GM12878 (cell line): ENCODE measurements around the gene EPHB1. TPM values are rescaled to one million over a fixed set of nuclear protein-coding genes. Genes with fewer than 3 reads are reported as not detected.

Experiments used
- ATF7 ChIP-seq: fragments of 450-650 bp; IDR thresholded peaks from 2 replicates; pipeline ENCODE4 v1.6.1; 2016; ENCODE audit warnings: low read depth, mild to moderate bottlenecking
- ETV6 ChIP-seq, 2 experiments: fragments of 450-650 bp in 1 of 2; IDR thresholded peaks in 1 of 2; conservative IDR thresholded peaks in 1 of 2; 2 replicates each; pipeline ENCODE4 v1.6.1; 2014; ENCODE audit warnings: antibody characterized with exemption in 1 of 2, borderline replicate concordance in 1 of 2, low read depth in 1 of 2, mild to moderate bottlenecking in 1 of 2, moderate library complexity in 1 of 2
- FOXK2 ChIP-seq: fragments of 450-650 bp; IDR thresholded peaks from 2 replicates; pipeline ENCODE4 v1.6.1; 2017; ENCODE audit warnings: mild to moderate bottlenecking, moderate library complexity
- NBN ChIP-seq: fragments of 450-650 bp; IDR thresholded peaks from 2 replicates; pipeline ENCODE4 v1.6.1; 2016
- NFYA ChIP-seq: IDR thresholded peaks from 2 replicates; pipeline ENCODE4 v1.6.1; 2011; ENCODE audit warnings: low read depth, mild to moderate bottlenecking, low read length, improper control_type of control experiment, borderline replicate concordance
- PAX5 ChIP-seq: IDR thresholded peaks from 2 replicates; pipeline ENCODE4 v1.6.1; 2011; ENCODE audit warnings: low read depth, low read length, borderline replicate concordance
- SMARCA5 ChIP-seq: fragments of 450-650 bp; IDR thresholded peaks from 2 replicates; pipeline ENCODE4 v1.6.1; 2017; ENCODE audit warnings: mild to moderate bottlenecking
- SREBF2 ChIP-seq: IDR thresholded peaks from 2 replicates; pipeline ENCODE4 v1.6.1; 2012; ENCODE audit warnings: mild to moderate bottlenecking, low read length
- TBL1XR1 ChIP-seq: IDR thresholded peaks from 2 replicates; pipeline ENCODE4 v1.6.1; 2012; ENCODE audit warnings: low read depth, low read length, improper control_type of control experiment
- ZNF622 ChIP-seq: fragments of 450-650 bp; IDR thresholded peaks from 2 replicates; pipeline ENCODE4 v1.6.1; 2017; ENCODE audit warnings: mild to moderate bottlenecking, inconsistent platforms
- polyA plus RNA-seq, 11 experiments: library from polyadenylated mRNA; depleted of rRNA in 4 of 11; unstranded in 6 of 11; stranded (reverse) in 5 of 11; fragments of >200 nt; fragmentation: Nextera tagmentation in 4 of 11; fragmentation: Illumina TruSeq in 1 of 11; extraction: Ambion mirVana in 4 of 11; extraction: Trizol in 1 of 11; gene quantifications; 1 replicate in 1 of 11; 2 replicates in 10 of 11; pipeline versions ENCODE4 v1.2.1 to v1.2.3, GENCODE V29; 2011 to 2016; ENCODE audit warnings: inconsistent platforms in 2 of 11, missing spikeins in 2 of 11, low read depth in 1 of 11
- total RNA-seq, 4 experiments: library from RNA; depleted of rRNA in 3 of 4; stranded (reverse); fragments of >200 nt in 3 of 4; fragmentation: Illumina TruSeq in 1 of 4; extraction: Trizol in 1 of 4; gene quantifications; 2 replicates each; pipeline versions ENCODE4 v1.2.1 to v1.2.3, GENCODE V29; 2013 to 2021
- TF ChIP-seq, protein P1 (sequence below): IDR thresholded peaks from 2 replicates; pipeline ENCODE4 v1.6.1; 2012; ENCODE audit warnings: low read depth, low read length, improper control_type of control experiment
- TF ChIP-seq, protein P2 (sequence below): fragments of 450-650 bp; IDR thresholded peaks from 2 replicates; pipeline ENCODE4 v1.6.1; 2016; ENCODE audit warnings: mild to moderate bottlenecking
- TF ChIP-seq, protein P3 (sequence below): fragments of 450-650 bp; IDR thresholded peaks from 2 replicates; pipeline ENCODE4 v1.6.1; 2017; ENCODE audit warnings: mild to moderate bottlenecking, low read depth, inconsistent platforms; ENCODE audit not compliant: poor library complexity, severe bottlenecking
- TF ChIP-seq, protein P4 (sequence below): fragments of 450-650 bp; IDR thresholded peaks from 2 replicates; pipeline ENCODE4 v1.6.1; 2018; ENCODE audit warnings: mild to moderate bottlenecking, low read depth, moderate library complexity; ENCODE audit not compliant: partially characterized antibody
- TF ChIP-seq, protein P5 (sequence below): fragments of 150-350 bp; IDR thresholded peaks from 2 replicates; pipeline ENCODE4 v1.6.1; 2016; ENCODE audit warnings: low read depth, low read length
- TF ChIP-seq, protein P6 (sequence below): fragments of 450-650 bp; formaldehyde crosslinking; IDR thresholded peaks from 2 replicates; pipeline ENCODE4 v1.4.0; 2020; ENCODE audit warnings: mild to moderate bottlenecking, moderate library complexity

The EPHB1 gene
- total and polyA plus RNA-seq, 10 of the 15 experiments (the other 5 are each of a cell fraction or from before 2014, with no cell fraction given) = 0.33 to 23.8 (median 1.2) TPM

DNA sequence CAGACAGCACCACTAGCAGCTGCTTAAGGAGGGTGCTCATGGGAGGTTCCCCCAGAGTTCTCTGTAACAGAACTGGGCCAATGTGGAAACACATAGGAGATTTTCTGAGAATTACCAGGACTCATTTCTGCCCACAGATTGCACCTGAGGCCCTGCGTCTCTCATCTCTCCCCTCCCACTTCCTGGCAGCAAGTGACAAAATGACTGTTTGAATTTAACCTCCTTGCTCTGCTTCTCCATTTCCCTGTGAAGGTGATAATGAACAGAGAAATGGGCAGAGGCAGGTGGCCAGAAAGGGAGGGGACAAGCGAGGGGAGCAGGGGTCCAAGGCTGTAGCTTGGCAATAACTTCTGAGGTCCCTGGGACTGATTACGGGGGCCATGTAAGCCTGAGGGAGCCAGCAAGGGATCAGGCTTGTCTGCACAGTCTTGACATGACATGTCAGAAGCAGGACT is 8.0 kb downstream of the EPHB1 start (continued):
- TF ChIP-seq, protein P1, sequence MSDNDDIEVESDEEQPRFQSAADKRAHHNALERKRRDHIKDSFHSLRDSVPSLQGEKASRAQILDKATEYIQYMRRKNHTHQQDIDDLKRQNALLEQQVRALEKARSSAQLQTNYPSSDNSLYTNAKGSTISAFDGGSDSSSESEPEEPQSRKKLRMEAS = no peak
- TF ChIP-seq, protein P2, sequence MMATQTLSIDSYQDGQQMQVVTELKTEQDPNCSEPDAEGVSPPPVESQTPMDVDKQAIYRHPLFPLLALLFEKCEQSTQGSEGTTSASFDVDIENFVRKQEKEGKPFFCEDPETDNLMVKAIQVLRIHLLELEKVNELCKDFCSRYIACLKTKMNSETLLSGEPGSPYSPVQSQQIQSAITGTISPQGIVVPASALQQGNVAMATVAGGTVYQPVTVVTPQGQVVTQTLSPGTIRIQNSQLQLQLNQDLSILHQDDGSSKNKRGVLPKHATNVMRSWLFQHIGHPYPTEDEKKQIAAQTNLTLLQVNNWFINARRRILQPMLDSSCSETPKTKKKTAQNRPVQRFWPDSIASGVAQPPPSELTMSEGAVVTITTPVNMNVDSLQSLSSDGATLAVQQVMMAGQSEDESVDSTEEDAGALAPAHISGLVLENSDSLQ = no peak
- no peak for TF ChIP-seq ZNF622
- TF ChIP-seq, protein P3, sequence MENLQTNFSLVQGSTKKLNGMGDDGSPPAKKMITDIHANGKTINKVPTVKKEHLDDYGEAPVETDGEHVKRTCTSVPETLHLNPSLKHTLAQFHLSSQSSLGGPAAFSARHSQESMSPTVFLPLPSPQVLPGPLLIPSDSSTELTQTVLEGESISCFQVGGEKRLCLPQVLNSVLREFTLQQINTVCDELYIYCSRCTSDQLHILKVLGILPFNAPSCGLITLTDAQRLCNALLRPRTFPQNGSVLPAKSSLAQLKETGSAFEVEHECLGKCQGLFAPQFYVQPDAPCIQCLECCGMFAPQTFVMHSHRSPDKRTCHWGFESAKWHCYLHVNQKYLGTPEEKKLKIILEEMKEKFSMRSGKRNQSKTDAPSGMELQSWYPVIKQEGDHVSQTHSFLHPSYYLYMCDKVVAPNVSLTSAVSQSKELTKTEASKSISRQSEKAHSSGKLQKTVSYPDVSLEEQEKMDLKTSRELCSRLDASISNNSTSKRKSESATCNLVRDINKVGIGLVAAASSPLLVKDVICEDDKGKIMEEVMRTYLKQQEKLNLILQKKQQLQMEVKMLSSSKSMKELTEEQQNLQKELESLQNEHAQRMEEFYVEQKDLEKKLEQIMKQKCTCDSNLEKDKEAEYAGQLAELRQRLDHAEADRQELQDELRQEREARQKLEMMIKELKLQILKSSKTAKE = peak; percentile 58
- no peak for TF ChIP-seq NFYA
- no peak for TF ChIP-seq ETV6 (conservative IDR thresholded peaks at IDR 0.05 in 1 of 2, IDR thresholded peaks at IDR 0.05 in 1 of 2; ENCODE audit: borderline replicate concordance in 1 of 2, low read depth in 1 of 2)
- TF ChIP-seq SREBF2 = no peak
- TF ChIP-seq PAX5 = 0 out of 2 replicates have a peak, but pooled peaks have one; percentile 57
- TF ChIP-seq NBN = peak; percentile 51; the same call in 1 of the 2 replicates
- peak; percentile 41; the same call in 1 of the 2 replicates for TF ChIP-seq ATF7
- TF ChIP-seq, protein P4, sequence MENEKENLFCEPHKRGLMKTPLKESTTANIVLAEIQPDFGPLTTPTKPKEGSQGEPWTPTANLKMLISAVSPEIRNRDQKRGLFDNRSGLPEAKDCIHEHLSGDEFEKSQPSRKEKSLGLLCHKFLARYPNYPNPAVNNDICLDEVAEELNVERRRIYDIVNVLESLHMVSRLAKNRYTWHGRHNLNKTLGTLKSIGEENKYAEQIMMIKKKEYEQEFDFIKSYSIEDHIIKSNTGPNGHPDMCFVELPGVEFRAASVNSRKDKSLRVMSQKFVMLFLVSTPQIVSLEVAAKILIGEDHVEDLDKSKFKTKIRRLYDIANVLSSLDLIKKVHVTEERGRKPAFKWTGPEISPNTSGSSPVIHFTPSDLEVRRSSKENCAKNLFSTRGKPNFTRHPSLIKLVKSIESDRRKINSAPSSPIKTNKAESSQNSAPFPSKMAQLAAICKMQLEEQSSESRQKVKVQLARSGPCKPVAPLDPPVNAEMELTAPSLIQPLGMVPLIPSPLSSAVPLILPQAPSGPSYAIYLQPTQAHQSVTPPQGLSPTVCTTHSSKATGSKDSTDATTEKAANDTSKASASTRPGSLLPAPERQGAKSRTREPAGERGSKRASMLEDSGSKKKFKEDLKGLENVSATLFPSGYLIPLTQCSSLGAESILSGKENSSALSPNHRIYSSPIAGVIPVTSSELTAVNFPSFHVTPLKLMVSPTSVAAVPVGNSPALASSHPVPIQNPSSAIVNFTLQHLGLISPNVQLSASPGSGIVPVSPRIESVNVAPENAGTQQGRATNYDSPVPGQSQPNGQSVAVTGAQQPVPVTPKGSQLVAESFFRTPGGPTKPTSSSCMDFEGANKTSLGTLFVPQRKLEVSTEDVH = no peak
- no peak for TF ChIP-seq SMARCA5
- TF ChIP-seq, protein P5, sequence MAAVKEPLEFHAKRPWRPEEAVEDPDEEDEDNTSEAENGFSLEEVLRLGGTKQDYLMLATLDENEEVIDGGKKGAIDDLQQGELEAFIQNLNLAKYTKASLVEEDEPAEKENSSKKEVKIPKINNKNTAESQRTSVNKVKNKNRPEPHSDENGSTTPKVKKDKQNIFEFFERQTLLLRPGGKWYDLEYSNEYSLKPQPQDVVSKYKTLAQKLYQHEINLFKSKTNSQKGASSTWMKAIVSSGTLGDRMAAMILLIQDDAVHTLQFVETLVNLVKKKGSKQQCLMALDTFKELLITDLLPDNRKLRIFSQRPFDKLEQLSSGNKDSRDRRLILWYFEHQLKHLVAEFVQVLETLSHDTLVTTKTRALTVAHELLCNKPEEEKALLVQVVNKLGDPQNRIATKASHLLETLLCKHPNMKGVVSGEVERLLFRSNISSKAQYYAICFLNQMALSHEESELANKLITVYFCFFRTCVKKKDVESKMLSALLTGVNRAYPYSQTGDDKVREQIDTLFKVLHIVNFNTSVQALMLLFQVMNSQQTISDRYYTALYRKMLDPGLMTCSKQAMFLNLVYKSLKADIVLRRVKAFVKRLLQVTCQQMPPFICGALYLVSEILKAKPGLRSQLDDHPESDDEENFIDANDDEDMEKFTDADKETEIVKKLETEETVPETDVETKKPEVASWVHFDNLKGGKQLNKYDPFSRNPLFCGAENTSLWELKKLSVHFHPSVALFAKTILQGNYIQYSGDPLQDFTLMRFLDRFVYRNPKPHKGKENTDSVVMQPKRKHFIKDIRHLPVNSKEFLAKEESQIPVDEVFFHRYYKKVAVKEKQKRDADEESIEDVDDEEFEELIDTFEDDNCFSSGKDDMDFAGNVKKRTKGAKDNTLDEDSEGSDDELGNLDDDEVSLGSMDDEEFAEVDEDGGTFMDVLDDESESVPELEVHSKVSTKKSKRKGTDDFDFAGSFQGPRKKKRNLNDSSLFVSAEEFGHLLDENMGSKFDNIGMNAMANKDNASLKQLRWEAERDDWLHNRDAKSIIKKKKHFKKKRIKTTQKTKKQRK = no peak
- no peak for TF ChIP-seq FOXK2
- 0 out of 2 replicates have a peak, but pooled peaks have one; percentile 24 for TF ChIP-seq TBL1XR1
- TF ChIP-seq, protein P6, sequence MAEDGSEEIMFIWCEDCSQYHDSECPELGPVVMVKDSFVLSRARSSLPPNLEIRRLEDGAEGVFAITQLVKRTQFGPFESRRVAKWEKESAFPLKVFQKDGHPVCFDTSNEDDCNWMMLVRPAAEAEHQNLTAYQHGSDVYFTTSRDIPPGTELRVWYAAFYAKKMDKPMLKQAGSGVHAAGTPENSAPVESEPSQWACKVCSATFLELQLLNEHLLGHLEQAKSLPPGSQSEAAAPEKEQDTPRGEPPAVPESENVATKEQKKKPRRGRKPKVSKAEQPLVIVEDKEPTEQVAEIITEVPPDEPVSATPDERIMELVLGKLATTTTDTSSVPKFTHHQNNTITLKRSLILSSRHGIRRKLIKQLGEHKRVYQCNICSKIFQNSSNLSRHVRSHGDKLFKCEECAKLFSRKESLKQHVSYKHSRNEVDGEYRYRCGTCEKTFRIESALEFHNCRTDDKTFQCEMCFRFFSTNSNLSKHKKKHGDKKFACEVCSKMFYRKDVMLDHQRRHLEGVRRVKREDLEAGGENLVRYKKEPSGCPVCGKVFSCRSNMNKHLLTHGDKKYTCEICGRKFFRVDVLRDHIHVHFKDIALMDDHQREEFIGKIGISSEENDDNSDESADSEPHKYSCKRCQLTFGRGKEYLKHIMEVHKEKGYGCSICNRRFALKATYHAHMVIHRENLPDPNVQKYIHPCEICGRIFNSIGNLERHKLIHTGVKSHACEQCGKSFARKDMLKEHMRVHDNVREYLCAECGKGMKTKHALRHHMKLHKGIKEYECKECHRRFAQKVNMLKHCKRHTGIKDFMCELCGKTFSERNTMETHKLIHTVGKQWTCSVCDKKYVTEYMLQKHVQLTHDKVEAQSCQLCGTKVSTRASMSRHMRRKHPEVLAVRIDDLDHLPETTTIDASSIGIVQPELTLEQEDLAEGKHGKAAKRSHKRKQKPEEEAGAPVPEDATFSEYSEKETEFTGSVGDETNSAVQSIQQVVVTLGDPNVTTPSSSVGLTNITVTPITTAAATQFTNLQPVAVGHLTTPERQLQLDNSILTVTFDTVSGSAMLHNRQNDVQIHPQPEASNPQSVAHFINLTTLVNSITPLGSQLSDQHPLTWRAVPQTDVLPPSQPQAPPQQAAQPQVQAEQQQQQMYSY (CRISPR knock-in tag) = no peak
